SU-DHL-6 (cell line): ENCODE data around the gene C6orf89.

Experiments used
- CTCF ChIP-seq: fragments of 200-600 bp; sonication (generic); IDR thresholded peaks from one replicate; pipeline ENCODE4 v1.5.1; 2017; ENCODE audit warnings: antibody characterized with exemption, mild to moderate bottlenecking, low read length, moderate library complexity; ENCODE audit not compliant: insufficient read depth, poor library complexity, severe bottlenecking
- EZH2phosphoT487 ChIP-seq: fragments of 200-600 bp; sonication (generic), shearing (Covaris generic); conservative IDR thresholded peaks from 2 replicates; pipeline ENCODE4 v1.6.1; 2018; ENCODE audit warnings: mild to moderate bottlenecking, antibody characterized with exemption, low read length, moderate library complexity, mixed read lengths

GRCh38 chr6:36925809-36926208 is 40.1 kb downstream of the C6orf89 start:
- no peak for TF ChIP-seq CTCF
- TF ChIP-seq EZH2phosphoT487 = no peak
